Suprapubic skin (tissue), 4 donors: Measurements from ENCODE around the gene GRIA1.

Source experiments
- CTCF ChIP-seq, 2 donors: fragments of 200-600 bp in 1 of 2; fragments of 450-650 bp in 1 of 2; sonication (generic) in 1 of 2; IDR thresholded peaks; one replicate each; pipeline ENCODE4 v1.5.1; 2016 to 2019; ENCODE audit warnings: antibody characterized with exemption in 2 of 2, mild to moderate bottlenecking in 1 of 2, moderate library complexity in 1 of 2
- EP300 ChIP-seq: sonication (generic); formaldehyde crosslinking; IDR thresholded peaks from one replicate; pipeline ENCODE4 v1.6.1; 2017; ENCODE audit warnings: antibody characterized with exemption
- POLR2A ChIP-seq, 2 donors: fragments of 450-650 bp; IDR thresholded peaks; one replicate each; pipeline ENCODE4 v1.6.1; 2017; ENCODE audit warnings: antibody characterized with exemption in 2 of 2, mild to moderate bottlenecking in 2 of 2, moderate library complexity in 2 of 2
- POLR2AphosphoS5 ChIP-seq, 3 donors: sonication (generic); formaldehyde crosslinking; IDR thresholded peaks; one replicate each; pipeline ENCODE4 v1.6.1; 2017; ENCODE audit warnings: antibody characterized with exemption in 3 of 3

GRCh38 chr5:153625826-153626354 lies 135.4 kb downstream of the GRIA1 start:
- no peak for TF ChIP-seq CTCF (IDR thresholded peaks at IDR 0.05)
- no peak for TF ChIP-seq EP300
- TF ChIP-seq POLR2A (IDR thresholded peaks at IDR 0.05) = no peak
- no peak for TF ChIP-seq POLR2AphosphoS5 (IDR thresholded peaks at IDR 0.05)
